ENCODE data around the gene IFI44. TPM values are rescaled to one million over a fixed set of nuclear protein-coding genes. Genes with fewer than 3 reads are reported as not detected.

Gene IFI44
- total RNA-seq, 2 donors from 2014 or later, result 6.9 to 8.1 TPM

DNA sequence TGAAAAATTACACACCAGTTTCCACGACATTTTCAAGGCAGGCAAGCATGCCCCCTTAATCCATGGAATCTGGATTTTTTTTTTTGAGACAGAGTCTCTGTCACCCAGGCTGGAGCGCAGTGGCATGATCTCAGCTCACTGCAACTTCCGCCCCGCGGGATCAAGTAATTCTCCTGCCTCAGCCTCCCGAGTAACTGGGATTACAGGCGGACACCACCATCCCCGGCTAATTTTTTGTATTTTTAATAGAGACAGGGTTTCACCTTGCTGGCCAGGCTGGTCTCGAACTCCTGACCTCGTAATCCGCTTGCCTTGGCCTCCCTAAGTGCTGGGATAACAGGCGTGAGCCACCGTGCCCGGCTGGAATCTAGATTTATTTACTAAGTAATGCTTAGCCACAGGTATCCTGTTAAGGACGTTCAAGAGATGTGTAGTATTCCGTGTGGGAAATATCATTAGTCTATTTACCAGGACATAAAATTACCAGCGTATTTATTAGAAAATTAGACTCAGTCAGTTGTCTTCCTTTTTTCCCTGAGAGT, 2.5 kb downstream of the IFI44 start:
- Histone ChIP-seq H3K4me3 (peak overlapping the region in 1 of 2 donors; percentile 46), H3K36me3 (no peaks in the 10 kb centered on the region), H3K4me1 (peaks cover 0 to 3% of the 10 kb centered on the region in 2 donors), H3K9me3 (no peaks in the 10 kb centered on the region), H3K27me3 (no peaks in the 10 kb centered on the region), H3K27ac (peak overlapping the region; percentile 2 to 64)
- TF ChIP-seq, protein P1, sequence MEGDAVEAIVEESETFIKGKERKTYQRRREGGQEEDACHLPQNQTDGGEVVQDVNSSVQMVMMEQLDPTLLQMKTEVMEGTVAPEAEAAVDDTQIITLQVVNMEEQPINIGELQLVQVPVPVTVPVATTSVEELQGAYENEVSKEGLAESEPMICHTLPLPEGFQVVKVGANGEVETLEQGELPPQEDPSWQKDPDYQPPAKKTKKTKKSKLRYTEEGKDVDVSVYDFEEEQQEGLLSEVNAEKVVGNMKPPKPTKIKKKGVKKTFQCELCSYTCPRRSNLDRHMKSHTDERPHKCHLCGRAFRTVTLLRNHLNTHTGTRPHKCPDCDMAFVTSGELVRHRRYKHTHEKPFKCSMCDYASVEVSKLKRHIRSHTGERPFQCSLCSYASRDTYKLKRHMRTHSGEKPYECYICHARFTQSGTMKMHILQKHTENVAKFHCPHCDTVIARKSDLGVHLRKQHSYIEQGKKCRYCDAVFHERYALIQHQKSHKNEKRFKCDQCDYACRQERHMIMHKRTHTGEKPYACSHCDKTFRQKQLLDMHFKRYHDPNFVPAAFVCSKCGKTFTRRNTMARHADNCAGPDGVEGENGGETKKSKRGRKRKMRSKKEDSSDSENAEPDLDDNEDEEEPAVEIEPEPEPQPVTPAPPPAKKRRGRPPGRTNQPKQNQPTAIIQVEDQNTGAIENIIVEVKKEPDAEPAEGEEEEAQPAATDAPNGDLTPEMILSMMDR (IDR thresholded peaks at IDR 0.05), result no peak
- no peak for DNase-seq (ENCODE audit: low spot score)

DNA sequence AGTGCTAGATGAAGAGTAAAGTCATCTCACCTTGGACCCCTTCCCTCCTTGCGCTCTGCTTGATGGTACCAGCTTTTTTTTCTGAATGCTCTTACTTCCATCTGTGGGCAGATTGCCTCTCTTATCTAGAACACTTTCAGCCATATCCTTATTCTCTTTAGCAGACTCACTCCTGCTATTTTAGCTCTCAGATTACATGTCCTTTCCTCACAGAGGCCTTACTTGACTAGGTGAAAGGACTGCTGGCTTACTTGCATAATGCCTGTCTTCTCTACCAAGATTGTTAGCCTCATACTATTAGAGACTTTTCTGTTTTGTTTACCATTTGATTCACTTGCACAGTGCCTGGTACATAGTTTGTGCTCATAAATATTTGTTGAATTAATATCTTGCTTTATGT, 9.3 kb downstream of the IFI44 start:
- Histone ChIP-seq H3K27me3 (no peaks in the 10 kb centered on the region), H3K36me3 (peaks cover 5% of the 10 kb centered on the region), H3K9me3 (no peaks in the 10 kb centered on the region), H3K4me3 (no peak overlapping the region), H3K4me1 (no peaks in the 10 kb centered on the region), H3K27ac (no peak overlapping the region)
- TF ChIP-seq, protein P1 (IDR thresholded peaks at IDR 0.05), result no peak
- DNase-seq (ENCODE audit: low spot score), result no peak

DNA sequence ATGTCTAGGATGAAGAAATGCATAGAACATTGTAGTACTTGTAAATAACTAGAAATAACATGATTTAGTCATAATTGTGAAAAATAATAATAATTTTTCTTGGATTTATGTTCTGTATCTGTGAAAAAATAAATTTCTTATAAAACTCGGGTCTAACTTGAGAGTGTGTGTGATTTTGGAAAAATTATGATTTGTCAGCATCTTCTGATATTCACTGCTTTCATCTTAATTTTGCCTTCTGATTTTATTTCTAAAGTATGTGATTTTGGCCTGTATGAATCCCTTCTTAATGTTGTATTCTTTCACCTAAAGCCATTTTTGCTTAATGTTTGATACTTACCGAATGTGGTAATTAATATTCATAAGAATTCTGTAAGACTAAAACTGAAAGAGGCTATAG, 14.3 kb downstream of the IFI44 start:
- no peak for DNase-seq (ENCODE audit: low spot score)
- H3K27me3 ChIP-seq, result no peaks in the 10 kb centered on the region
- H3K4me1 ChIP-seq, result no peaks in the 10 kb centered on the region
- no peaks in the 10 kb centered on the region for H3K9me3 ChIP-seq
- peaks cover 1% of the 10 kb centered on the region for H3K36me3 ChIP-seq
- no peak overlapping the region for H3K27ac ChIP-seq
- H3K4me3 ChIP-seq, result no peak overlapping the region
- TF ChIP-seq, protein P1 (IDR thresholded peaks at IDR 0.05), result no peak

DNA sequence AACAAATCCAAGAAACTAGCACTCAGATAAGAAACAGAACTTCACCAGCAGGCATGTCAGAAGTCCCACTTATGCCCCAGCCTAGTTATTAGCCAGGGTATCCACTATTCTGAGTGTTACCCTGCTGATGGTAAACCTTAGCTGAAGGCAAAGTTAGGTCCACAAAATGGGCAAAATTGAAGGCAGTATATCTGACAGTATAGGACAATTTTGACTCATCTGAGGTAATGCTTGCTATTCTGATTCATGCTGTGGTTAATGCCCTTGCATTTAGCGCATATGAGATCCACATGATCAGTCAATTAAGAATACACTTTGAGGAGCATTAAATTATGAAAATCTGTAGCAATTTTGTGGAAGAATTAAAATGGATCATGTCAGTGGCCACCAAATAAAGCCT, 15.1 kb downstream of the IFI44 start:
- Histone ChIP-seq H3K4me3 (no peak overlapping the region), H3K27me3 (no peaks in the 10 kb centered on the region), H3K27ac (no peak overlapping the region), H3K9me3 (no peaks in the 10 kb centered on the region), H3K36me3 (no peaks in the 10 kb centered on the region), H3K4me1 (no peaks in the 10 kb centered on the region)
- TF ChIP-seq, protein P1 (IDR thresholded peaks at IDR 0.05), result no peak
- no peak for DNase-seq (ENCODE audit: low spot score)

DNA sequence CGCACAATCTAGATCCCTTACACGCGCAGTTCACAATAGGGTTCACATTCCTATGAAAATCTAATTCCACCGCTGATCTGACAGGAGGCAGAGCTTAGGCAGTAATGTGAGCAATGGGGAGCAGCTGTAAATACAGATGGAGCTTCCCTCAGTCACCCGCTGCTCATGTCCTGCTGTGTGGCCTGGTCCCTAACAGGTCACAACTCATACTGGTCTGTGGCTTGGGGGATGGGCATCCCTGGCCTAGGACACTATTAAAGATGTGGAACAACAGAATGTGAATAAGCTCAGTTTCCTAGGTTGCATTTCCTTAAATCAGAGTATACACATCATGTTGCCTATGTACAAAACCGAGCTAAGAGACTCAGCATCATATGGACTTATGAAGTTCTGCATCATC, 16.2 kb downstream of the IFI44 start:
- Histone ChIP-seq H3K36me3 (no peaks in the 10 kb centered on the region), H3K4me3 (no peak overlapping the region), H3K27ac (no peak overlapping the region), H3K27me3 (no peaks in the 10 kb centered on the region), H3K9me3 (no peaks in the 10 kb centered on the region), H3K4me1 (no peaks in the 10 kb centered on the region)
- DNase-seq (ENCODE audit: low spot score), result no peak
- TF ChIP-seq, protein P1 (IDR thresholded peaks at IDR 0.05), result no peak

DNA sequence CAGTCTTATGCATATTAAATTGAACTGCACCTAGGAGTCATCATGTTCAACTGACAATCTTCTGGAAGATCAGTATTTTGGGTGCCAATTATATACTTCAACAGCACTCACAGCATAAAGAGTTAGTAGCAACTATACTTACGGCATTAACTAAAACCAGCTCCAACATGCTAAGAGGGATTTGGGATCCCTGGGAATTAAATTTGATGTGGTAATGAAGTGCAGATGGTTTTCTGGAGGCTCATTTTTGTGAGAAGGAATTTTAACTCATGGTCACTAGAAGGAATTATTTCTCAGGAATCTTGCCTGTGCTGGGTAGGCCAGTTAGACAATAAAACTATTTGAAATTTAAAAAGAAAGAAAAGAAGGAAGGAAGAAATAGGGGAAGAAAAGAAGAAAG, 18.3 kb downstream of the IFI44 start:
- no peak overlapping the region for H3K4me3 ChIP-seq
- no peaks in the 10 kb centered on the region for H3K27me3 ChIP-seq
- no peak overlapping the region for H3K27ac ChIP-seq
- no peaks in the 10 kb centered on the region for H3K36me3 ChIP-seq
- no peaks in the 10 kb centered on the region for H3K9me3 ChIP-seq
- TF ChIP-seq, protein P1 (IDR thresholded peaks at IDR 0.05), result no peak
- H3K4me1 ChIP-seq, result no peaks in the 10 kb centered on the region
- DNase-seq (ENCODE audit: low spot score), result no peak

Data from right atrium auricular region (tissue), 2 donors.